Inflammatory macrophage treated with lipopolysaccharide for 4 hours (primary cell): ENCODE results near the gene HIVEP1.

Experiments used
- DNase-seq: peaks from one replicate; pipeline ENCODE4 v3.0.0-alpha.2; 2020

Gene HIVEP1

GRCh38 chr6:12051861-12052368, 39.8 kb downstream of the HIVEP1 start:
- DNase-seq, result peak; percentile 98

DNA sequence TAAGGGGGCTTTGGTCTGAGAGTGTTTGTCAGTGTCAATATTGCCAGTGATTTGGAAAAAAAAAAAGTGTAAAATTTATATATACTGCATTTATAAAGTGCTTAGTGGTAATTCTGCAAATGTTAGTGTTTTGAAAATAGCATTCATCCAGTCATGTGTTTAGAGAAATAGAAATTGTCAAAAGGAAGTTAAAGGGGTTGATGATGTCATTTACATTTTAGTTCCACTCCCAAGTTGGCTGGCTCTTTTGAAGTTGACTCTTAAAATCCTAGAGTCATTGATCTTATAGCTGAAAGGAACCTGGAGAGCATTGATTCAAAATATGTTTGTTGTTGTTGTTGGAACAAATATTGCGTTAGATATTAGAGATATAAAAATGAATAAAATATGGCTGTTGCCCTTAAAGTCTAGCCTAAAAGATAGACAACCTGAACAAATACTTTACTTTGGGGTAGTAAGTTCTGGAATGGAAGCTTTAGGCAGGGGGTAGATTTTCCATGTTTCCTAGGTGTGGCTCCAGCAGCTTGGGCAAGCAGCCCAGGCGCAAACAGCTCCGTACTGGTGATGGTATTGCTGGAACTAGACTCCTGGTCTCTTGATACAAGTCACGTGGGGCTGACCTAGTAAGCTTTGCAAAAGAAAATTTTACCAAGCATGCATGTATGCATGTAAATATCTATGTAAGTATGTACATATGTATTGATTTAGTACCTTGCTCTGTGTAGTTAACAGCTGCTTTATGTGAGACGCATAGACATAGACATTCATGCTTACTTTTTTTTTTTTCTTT, 46.3 kb downstream of the HIVEP1 start:
- DNase-seq, result peak; percentile 73

DNA sequence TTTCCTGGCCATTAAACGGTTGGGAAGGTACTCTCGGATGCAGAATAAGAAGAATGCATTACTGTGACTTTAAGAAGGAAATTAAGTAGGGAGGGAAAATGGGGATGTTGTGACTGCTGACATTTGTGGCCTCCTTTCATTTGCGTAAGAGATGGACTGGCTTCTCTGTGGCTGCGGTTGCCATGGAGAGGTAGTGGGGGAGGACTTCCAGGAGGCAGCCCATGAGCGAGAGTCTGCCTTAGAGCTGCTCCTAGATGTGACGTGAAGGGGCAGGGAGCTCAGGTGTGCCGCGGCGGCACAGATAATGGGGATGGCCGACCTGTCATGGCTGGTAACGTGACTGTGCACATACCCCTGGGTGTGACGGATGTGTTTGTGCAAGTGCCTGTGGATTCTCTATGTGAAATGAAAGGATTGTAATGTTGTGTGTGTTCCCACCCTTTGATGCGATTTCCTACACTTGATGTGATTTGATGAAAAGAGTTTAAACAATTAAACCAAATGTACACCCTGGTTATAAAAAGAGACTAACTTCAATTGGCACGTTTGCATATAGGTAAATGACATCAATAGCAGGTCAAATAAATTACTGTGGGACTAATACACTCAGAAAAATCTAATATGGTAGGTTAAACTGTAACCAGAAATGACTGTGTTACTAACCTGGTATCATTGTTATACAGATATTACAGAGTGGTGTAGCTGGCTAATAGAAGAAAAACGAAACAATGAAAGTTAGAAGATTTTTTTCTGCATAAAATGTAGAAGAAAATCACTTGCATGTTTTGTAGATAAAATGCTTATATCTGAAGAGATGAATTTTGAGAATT, 48.9 kb downstream of the HIVEP1 start:
- DNase-seq, result peak; percentile 94

- no peak for DNase-seq
Measured at GRCh38 chr6:12062605-12063004, 50.5 kb downstream of the HIVEP1 start.

DNA sequence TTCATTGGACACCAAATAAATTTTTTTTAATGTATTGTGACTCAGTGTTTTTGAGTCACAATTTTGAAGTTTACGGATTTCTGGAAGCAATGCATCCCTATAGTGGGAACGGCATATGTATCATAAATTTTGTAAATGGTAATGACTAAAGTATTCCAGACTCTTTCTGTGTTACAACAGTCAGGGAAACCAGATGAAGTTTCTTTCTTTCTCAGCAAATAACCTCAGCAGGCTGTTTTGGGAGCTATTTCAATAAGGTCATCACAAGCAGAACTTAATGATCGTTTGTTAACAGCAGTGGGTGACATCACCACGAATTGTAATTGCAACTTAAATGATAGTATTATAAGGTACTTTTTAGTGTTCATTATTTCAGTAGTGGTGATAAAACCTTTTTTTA, 52.0 kb downstream of the HIVEP1 start:
- peak; percentile 54 for DNase-seq

- no peak for DNase-seq
Measured at GRCh38 chr6:12064538-12065071, 52.5 kb downstream of the HIVEP1 start.

- DNase-seq, result no peak
Measured at GRCh38 chr6:12065321-12066140, 53.4 kb downstream of the HIVEP1 start.

DNA sequence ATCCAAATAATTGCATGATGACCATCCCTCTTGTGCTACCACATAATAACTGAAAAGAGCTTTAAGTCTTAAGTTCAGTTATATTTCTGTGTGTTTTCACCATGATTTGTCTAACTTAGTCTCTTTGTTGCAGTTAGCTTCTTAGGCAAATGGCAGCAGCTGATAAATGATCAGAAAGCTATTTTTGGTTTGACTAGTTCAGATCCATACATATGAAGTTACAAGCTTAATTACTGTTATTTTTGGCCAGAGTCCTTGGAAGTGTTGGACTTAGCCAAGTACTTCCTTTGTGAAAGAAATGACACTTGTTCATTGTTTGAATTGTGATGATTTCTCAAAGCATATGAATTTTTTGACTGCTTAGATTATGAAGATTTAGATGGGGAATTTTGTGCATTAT, 54.2 kb downstream of the HIVEP1 start:
- DNase-seq, result no peak

- DNase-seq, result peak; percentile 73
Measured at GRCh38 chr6:12068899-12069557, 56.9 kb downstream of the HIVEP1 start.

DNA sequence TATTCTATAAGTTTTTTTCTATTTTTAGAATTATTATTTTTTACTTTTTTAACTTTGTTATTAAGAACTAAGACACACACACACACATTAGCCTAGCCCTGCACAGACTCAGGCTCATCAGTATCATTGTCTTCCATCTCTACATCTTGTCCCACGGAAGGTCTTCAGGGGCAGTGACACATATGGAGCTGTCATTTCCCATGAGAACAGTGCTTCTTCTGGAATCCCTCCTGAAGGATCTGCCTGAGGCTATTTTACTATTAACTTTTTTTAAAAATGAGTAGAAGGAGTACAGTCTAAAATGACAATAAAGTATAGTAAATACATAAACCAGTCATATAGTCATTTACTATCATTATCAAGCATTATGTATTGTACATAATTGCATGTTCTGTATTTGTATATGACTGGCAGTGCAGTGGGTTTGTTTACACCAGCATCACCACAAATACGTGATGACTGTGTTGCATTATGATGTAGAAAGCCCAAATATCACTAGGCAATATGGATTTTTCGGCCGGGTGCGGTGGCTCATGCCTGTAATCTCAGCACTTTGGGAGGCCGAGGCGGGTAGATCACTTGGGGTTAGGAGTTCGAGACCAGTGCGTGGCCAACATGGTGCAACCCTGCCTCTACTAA, 57.9 kb downstream of the HIVEP1 start:
- DNase-seq, result no peak

DNA sequence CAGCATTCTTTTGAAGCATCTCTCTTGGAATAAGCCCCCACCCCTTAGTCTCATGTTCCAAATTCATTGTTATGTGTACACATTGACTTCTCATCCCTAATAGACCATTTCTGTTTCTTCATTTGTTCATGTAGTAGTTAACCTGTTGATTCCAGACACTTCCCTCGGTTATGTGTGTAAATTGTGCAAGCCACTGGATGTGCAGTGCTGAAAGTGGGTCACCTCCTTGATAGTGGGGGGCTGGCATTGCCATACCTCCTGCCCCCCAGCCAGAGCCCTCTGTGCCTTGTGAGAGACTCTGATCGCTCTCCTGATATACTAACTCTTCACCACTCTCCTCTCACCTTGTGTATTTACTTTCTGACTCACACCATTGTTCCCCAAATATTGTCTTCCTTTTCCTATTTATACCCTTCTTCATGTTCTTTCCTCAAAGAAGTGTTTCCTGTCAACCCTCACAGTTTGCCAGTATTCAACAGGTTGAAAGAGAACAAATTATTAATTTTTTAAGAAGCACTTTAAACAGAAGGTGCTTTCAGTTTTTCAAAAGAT, 59.0 kb downstream of the HIVEP1 start:
- no peak for DNase-seq

DNA sequence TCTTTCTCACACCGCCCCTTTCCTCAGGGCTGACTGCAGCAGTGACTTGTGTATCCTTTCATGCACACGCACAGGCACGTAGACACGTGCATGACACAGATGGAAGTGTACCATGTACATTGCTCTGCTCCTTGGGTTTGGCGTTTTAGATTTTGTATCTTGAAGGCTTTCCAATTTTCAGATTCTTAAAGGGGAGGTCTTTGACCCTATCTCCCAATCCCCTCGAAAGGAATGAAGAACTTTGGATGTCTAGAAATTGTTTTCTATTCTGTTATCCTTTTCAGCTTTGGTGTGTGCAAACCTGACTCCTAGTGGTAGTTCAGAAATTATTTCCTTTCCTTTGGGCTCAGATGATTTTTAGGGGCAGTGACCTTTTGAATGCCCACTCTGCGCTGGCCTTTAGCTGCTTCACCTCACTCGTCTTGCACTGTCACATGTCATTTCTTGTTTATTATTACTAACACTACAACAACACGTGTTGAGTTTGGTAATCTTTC, 63.0 kb downstream of the HIVEP1 start:
- peak; percentile 20 for DNase-seq

- peak; percentile 42 for DNase-seq
Measured at GRCh38 chr6:12077021-12077710, 65.1 kb downstream of the HIVEP1 start.

GRCh38 chr6:12078014-12078413, 65.9 kb downstream of the HIVEP1 start:
- DNase-seq, result no peak

DNA sequence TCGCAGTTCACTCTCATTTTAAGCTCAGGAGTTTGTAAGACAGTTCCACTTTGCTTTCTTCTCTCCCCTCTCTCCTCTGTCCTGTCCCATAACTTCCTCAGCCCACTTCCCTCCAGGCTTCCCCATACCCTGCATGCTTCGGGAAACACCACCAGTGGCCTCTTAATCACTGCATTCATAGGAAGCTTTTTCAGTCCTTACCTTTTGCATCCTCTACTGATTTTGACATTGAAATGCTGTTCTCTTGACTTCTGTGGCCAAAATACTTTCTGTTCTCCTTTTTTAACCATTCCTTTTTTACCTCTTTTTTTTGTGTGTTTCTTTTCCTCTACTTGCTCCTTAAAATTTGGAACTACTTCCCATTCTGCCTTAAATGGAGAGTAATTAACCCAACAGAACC, 69.7 kb downstream of the HIVEP1 start:
- peak; percentile 30 for DNase-seq

DNA sequence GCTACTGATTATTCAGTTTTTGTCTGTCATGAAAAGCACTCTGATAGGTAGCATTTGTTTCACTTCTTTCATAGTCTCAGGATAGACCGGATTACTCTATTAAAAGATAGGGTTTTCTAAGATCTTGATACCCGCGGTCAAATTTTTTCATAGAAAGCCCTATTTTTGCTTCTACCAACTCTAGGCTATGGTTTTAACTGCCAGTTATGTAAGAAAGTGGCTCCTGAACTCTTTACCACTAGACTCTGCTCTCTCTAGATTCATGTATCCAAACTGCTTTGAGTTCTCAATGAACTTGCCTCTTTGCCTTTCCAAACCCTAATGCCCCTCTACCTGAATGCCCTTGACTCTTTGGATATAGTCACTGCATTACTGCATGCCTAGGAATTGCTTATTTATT, 70.3 kb downstream of the HIVEP1 start:
- no peak for DNase-seq

DNA sequence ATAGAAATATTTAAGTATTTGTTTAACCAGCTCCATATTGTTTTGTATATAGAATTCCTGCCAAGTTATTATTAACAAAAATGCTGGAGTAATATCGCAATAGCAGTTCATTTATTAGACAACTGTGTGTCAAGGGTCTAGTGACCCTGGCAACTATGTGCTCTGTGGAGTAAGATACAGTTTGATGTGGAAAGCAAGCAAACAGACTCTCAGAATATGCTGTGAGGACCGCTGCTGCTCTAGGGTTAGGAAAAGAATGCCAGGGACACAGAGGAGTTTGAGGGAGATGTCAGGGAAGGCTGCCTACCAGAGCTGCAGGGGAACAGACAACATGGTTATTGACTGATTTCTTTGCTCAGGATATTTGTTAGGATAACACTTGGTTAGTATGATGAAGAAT, 71.2 kb downstream of the HIVEP1 start:
- no peak for DNase-seq

DNA sequence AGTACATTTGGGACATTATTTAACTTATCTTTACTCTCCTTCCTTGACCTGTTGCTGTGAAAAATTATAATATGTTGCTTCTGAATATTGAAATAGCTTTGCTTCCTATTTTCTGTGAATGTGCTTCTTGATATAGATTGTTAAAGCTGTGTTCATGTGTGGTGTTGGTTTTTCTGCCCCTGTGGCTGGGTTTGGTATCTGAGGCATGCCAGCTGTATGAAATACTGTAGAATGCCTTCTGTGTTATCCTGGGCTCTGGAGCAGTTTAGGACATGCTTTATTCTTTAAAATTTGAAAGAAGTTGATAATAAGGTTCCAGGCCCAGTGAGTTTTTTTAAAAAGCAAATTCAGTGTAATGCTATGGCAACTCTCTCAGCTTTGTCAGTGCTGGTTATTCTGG, 71.7 kb downstream of the HIVEP1 start:
- no peak for DNase-seq

- DNase-seq, result no peak
Measured at GRCh38 chr6:12084681-12085080, 72.6 kb downstream of the HIVEP1 start.

DNA sequence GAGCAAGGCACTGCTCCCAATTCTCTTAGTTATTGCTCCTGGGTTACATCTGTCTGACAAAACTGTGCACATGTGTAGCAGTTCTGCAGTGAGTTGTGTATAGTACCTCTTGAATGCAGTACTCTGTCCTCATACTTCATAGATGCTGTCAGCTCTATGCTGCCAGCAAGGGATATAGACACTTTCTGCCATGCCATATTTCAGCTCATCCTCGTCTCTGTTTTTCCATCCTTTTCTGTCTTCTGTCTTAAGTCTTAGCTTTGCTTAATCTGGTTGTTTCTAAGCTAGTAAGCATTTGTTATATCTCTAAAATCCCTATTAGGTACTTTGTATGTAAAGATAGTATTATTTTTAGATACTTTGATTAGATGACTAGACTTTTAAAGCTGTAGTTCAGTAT, 76.4 kb downstream of the HIVEP1 start:
- no peak for DNase-seq

GRCh38 chr6:12090714-12091113, 78.6 kb downstream of the HIVEP1 start:
- peak; percentile 39 for DNase-seq
